Adrenal gland (tissue), 5 donors: Measurements from ENCODE around the gene ITGA1.

ENCODE experiments used
- CTCF ChIP-seq, 6 experiments: fragments of 450-650 bp in 4 of 6; fragments of 200-600 bp in 2 of 6; sonication (generic) in 1 of 6; IDR thresholded peaks; 1 replicate in 5 of 6; 2 replicates in 1 of 6; pipeline versions ENCODE4 v1.5.1 to v1.8.0; 2016 to 2021; ENCODE audit warnings: antibody characterized with exemption in 6 of 6, mild to moderate bottlenecking in 2 of 6, moderate library complexity in 1 of 6
- POLR2A ChIP-seq, 2 donors: fragments of 450-650 bp; IDR thresholded peaks; one replicate each; pipeline ENCODE4 v1.6.1; 2017; ENCODE audit warnings: antibody characterized with exemption in 2 of 2, mild to moderate bottlenecking in 2 of 2, moderate library complexity in 1 of 2
- donor health status: DM: no; HTN: no; CAD: no.

GRCh38 chr5:52842111-52842510, 54.4 kb downstream of the ITGA1 start:
- TF ChIP-seq CTCF (IDR thresholded peaks at IDR 0.05): no peak
- no peak for TF ChIP-seq POLR2A (IDR thresholded peaks at IDR 0.05)
